BE2C (cell line): ENCODE measurements around the gene TPBGL.

Experiments
- DNase-seq: peaks from one replicate; pipeline ENCODE4 v3.0.0-alpha.2; 2020
- H3K27me3 ChIP-seq: fragments of 250-450 bp; sonication (Bioruptor Pico); 2 replicates; pipeline ENCODE4 v1.5.1; 2020; ENCODE audit warnings: mild to moderate bottlenecking
- H3K36me3 ChIP-seq: fragments of 250-450 bp; sonication (Bioruptor Pico); 2 replicates; pipeline ENCODE4 v1.5.1; 2020; ENCODE audit warnings: mild to moderate bottlenecking
- H3K4me1 ChIP-seq: fragments of 250-450 bp; sonication (Bioruptor Pico); 2 replicates; pipeline ENCODE4 v1.5.1; 2020
- H3K4me3 ChIP-seq: 2 replicates; pipeline ENCODE4 v1.5.1; 2011; ENCODE audit warnings: low read depth, low read length
- H3K9me3 ChIP-seq: fragments of 250-450 bp; sonication (Bioruptor Pico); 2 replicates; pipeline ENCODE4 v1.5.1; 2020
- CTCF ChIP-seq: IDR thresholded peaks from 2 replicates; pipeline ENCODE4 v1.5.1; 2012; ENCODE audit warnings: mild to moderate bottlenecking, low read depth, low read length

Gene TPBGL

GRCh38 chr11:75276186-75276585 is 35.6 kb downstream of the TPBGL start:
- TF ChIP-seq CTCF: no peak
- Histone ChIP-seq H3K27me3 (no peaks in the 10 kb centered on the region), H3K4me3 (no peak overlapping the region), H3K4me1 (peaks cover 4% of the 10 kb centered on the region; the same call in 1 of the 2 replicates), H3K36me3 (peaks cover 57% of the 10 kb centered on the region), H3K9me3 (no peaks in the 10 kb centered on the region)
- DNase-seq: no peak

- H3K4me1 ChIP-seq: peaks cover 4% of the 10 kb centered on the region; the same call in 1 of the 2 replicates
- H3K36me3 ChIP-seq: peaks cover 59% of the 10 kb centered on the region
- TF ChIP-seq CTCF: no peak
- no peak for DNase-seq
- H3K9me3 ChIP-seq: no peaks in the 10 kb centered on the region
- H3K27me3 ChIP-seq: no peaks in the 10 kb centered on the region
- no peak overlapping the region for H3K4me3 ChIP-seq
Measured at GRCh38 chr11:75276686-75277085, 36.1 kb downstream of the TPBGL start.

GRCh38 chr11:75277211-75277805 is 36.7 kb downstream of the TPBGL start:
- Histone ChIP-seq H3K36me3 (peaks cover 59% of the 10 kb centered on the region), H3K9me3 (no peaks in the 10 kb centered on the region), H3K4me3 (no peak overlapping the region), H3K4me1 (peaks cover 4% of the 10 kb centered on the region; the same call in 1 of the 2 replicates), H3K27me3 (no peaks in the 10 kb centered on the region)
- TF ChIP-seq CTCF: no peak
- DNase-seq: no peak

DNA sequence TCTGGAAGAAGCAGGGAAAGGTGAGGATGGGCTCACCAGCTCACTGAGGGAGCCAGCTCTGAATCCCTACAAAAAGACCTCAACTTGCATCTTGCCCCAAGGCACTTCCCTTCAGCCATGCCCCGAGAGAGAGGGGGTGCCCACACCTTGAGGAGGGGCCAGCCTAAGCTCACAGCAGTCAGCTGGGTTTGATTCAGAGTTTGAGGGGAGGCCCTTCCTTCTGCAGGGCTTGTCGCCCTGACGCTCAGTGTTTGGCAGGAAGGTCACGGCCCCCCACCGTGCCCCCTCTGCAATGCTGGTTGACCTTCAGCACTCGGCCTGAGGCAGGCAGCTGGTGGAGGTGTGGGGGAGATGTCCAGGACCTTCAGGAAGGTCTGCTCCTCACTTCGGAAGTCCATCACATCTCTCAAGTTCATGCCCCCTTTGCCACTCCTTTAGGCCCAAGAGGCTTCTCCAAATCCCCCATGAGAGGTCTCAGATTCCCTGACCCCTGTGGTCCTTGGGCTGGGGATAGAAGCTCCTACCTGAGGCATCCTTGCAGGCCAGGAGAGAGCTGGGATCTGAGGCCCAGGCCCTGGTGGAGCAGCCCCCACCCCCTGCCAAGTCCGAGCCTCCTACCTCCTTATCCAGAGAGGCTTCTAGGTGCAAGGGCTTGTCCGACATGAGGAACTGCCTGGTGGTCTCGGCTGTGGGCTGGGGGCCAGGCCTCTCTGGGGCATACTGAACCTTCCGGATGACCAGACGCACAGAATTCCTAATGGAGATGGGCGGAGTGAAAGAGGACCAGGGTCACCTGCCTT is 37.6 kb downstream of the TPBGL start:
- peaks cover 5% of the 10 kb centered on the region for H3K4me1 ChIP-seq
- no peak for TF ChIP-seq CTCF
- no peaks in the 10 kb centered on the region for H3K27me3 ChIP-seq
- H3K9me3 ChIP-seq: no peaks in the 10 kb centered on the region
- no peak for DNase-seq
- H3K4me3 ChIP-seq: no peak overlapping the region
- peaks cover 65% of the 10 kb centered on the region for H3K36me3 ChIP-seq

GRCh38 chr11:75279273-75279672 is 38.7 kb downstream of the TPBGL start:
- H3K9me3 ChIP-seq: no peaks in the 10 kb centered on the region
- peaks cover 58% of the 10 kb centered on the region for H3K36me3 ChIP-seq
- H3K27me3 ChIP-seq: no peaks in the 10 kb centered on the region
- no peak for TF ChIP-seq CTCF
- DNase-seq: no peak
- peaks cover 14% of the 10 kb centered on the region for H3K4me1 ChIP-seq
- no peak overlapping the region for H3K4me3 ChIP-seq

- Histone ChIP-seq H3K27me3 (no peaks in the 10 kb centered on the region), H3K4me1 (peaks cover 14% of the 10 kb centered on the region), H3K4me3 (no peak overlapping the region), H3K9me3 (no peaks in the 10 kb centered on the region), H3K36me3 (peaks cover 59% of the 10 kb centered on the region)
- DNase-seq: peak; percentile 94
- TF ChIP-seq CTCF: peak; percentile 98
Measured at GRCh38 chr11:75280227-75280701, 39.7 kb downstream of the TPBGL start.
